ENCODE data around the gene NCAPH2. TPM values are rescaled to one million over a fixed set of nuclear protein-coding genes. Genes with fewer than 3 reads are reported as not detected.

NCAPH2 gene
- total RNA-seq, 4 donors from 2014 or later, result 27.7 to 48.2 (median 29.5) TPM

DNA sequence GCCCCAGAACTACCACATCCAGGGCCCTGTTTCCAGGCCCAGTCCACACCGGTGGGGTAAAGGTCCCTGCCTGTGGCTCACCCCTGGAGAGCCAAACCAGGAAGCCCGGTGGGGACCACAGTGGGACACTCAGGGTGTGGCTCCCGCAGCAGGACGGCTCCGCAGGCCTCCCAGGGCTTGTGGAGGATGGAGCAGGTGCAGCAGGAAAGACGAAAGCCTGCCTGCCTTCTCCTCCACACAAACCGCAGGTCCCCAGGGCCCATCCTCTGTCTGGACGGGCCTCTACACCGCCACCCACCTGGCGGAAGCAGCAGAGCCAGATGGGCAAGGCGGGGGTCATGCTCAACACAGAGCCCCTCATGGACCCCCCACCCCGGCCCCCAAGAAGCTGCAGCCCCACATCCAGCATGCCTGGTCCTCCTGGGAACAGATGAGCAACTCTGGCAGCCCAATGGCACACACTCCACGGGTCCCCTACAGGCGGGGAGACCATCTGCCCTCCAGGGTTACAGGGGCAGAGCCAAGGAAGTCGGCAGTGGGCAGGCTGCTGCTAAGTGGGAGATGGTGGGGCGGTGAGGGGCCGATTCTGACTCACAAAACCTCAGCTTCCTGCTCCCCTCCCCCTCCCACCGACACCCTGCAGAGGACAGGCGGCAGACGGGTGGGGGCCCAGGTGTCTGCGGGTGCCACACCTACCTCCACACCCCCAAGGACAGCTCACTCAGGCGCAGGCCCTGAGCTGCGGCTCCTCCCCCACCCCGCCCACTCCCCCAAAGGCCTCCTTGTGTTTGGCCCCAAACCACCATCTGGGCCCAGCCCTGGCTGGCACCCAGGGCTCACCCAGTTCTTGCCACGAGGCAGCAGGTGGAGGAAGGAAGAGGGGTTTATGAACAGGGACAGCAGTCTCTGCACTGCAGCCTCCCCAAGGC lies 38.4 kb upstream of the NCAPH2 start:
- TF ChIP-seq, protein P1, sequence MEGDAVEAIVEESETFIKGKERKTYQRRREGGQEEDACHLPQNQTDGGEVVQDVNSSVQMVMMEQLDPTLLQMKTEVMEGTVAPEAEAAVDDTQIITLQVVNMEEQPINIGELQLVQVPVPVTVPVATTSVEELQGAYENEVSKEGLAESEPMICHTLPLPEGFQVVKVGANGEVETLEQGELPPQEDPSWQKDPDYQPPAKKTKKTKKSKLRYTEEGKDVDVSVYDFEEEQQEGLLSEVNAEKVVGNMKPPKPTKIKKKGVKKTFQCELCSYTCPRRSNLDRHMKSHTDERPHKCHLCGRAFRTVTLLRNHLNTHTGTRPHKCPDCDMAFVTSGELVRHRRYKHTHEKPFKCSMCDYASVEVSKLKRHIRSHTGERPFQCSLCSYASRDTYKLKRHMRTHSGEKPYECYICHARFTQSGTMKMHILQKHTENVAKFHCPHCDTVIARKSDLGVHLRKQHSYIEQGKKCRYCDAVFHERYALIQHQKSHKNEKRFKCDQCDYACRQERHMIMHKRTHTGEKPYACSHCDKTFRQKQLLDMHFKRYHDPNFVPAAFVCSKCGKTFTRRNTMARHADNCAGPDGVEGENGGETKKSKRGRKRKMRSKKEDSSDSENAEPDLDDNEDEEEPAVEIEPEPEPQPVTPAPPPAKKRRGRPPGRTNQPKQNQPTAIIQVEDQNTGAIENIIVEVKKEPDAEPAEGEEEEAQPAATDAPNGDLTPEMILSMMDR (IDR thresholded peaks at IDR 0.05), result no peak
- no peak for DNase-seq (ENCODE audit: low spot score)
- ATAC-seq (ENCODE audit: low FRiP score), result no peak

DNA sequence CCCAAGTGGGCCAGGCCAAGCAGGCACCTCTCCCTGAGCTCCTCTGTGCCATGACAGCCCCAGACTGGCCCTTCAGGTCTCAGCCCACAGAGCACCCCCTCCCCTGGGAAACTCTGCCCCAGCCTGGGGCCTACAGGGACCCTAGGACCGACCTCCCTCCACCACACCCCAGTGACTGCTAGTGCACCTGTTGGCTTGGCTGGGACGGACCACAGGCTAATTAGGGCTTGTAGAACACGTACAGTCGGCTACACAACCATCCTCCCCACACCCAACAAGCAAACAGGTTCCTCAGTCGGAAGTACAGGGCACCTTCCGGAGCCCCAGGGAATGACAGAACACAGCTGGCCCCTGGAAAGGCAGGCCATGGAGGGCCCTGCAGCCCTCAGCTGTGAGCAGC lies 37.5 kb upstream of the NCAPH2 start:
- DNase-seq (ENCODE audit: low spot score) (no peak), ATAC-seq (ENCODE audit: low FRiP score) (no peak)
- TF ChIP-seq, protein P1 (IDR thresholded peaks at IDR 0.05), result no peak

DNA sequence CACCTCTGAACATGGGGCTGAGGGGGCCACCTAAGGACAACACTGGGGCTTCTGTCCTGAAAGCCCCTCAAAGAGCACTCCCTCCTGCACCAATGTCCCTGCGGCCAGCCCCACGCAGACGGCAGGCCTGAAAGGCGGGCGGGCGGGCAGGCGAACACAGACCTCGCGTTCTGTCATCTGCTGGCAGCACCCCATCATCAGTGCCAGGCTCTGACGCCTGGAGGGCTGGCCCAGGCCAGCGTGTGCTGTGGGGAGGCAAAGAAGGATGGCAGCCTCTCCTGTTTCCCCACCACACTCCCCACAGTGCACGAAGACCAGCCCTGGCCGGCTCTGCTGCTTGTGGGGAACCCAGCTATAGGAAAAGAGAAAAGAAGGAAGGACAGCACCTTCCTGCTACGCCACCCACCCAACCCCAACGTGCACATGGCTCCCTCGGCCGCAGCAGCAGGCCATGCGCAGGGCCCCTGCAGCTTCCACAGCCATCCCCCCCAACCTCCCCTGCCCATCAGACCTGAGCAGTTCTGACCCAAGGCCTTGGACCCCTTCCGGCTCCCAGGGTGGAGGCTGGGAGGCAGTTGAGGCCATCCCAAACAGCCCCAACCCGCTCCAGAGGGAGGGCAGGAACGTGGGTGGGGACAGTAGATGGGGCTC lies 36.7 kb upstream of the NCAPH2 start:
- no peak for ATAC-seq (ENCODE audit: low FRiP score)
- TF ChIP-seq, protein P1 (IDR thresholded peaks at IDR 0.05), result no peak
- no peak for DNase-seq (ENCODE audit: low spot score)

DNA sequence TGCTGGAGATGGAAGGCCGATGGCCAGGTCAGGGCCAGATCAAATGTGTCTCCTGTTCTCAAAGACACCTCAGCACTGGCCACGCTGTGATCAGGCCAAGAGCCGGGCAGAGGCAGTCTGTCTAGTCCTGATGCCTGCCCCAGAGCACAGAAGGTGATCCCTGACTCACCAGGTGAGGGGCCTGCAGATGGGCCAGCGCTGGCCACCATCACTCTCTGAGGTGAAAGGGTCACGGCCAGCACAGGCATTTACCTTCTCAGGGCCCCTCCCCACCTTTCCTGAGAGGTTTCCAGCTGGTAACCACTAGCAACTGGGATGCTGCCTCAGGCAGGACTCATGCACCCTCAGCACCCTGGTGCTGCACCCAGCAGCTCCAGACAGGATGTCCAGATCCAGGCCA lies 36.1 kb upstream of the NCAPH2 start:
- DNase-seq (ENCODE audit: low spot score), result no peak
- TF ChIP-seq, protein P1 (IDR thresholded peaks at IDR 0.05), result no peak

DNA sequence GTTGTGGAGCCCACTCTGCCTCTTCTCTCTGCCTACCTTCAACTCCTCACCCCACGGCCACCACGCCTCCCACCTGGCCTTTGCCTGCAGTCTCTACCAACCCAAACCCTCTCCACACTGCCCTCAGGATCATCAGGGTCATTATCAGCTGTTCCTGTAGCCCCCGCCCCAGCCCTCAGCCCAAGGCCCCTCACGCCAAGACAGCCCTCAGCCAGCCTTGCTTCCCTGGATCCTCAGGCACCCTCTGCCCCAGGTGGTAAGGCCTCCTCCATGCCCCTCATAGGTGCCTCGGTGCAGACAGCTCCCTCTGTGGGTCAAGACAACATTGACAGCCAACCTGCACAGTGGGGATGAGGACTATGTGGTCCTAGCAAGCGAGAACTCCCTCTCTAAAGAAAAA lies 34.9 kb upstream of the NCAPH2 start:
- no peak for ATAC-seq (ENCODE audit: low FRiP score)
- DNase-seq (ENCODE audit: low spot score), result no peak
- TF ChIP-seq, protein P1 (IDR thresholded peaks at IDR 0.05), result no peak

More for the DNA sequence above, 36.1 kb upstream of the NCAPH2 start:
- no peak for ATAC-seq (ENCODE audit: low FRiP score)

DNA sequence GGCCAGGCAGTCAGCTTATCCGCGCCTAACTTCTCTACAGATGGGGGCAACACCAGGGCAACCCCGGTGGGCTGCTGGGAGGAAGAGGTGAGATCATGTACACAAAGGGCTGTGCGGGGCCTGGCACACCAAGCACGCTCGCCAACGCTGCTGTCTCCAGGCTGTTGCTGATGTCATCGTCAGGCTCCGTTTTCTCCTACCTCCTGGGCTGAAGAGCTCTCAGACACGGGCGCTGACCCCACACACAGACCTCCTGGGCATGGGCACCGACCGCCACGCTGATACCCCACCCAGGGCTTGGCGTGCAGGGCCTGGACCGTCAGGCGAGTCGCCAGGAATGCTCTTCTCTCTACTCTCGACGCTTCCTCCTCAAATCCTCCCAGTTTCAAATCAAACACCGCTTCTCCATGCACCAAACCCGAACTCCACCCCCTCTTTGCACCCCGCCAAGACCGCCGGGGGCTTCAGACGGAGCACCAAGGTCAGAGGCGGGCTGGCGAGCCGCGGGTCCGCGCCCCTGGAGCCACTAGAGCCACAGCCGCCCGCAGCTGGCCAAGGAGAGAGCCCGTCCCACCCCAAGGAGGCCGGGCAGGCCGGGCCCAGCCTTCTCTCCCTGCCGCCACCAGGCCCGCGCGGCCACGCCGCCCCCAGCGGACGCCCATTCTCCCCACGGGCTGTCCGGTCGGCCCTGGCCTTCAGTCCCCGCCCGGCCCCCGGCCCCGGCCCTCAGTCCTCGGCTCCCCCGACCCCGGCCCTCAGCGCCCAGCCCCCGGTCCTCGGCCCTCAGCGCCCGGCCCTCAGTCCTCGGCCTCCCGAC lies 34.0 kb upstream of the NCAPH2 start:
- TF ChIP-seq, protein P1 (IDR thresholded peaks at IDR 0.05), result no peak
- peak; percentile 24 for ATAC-seq (ENCODE audit: low FRiP score)

More for the DNA sequence above, 34.0 kb upstream of the NCAPH2 start:
- DNase-seq (ENCODE audit: low spot score), result no peak
